ENCODE measurements around the gene TRMO.
A peak's percentile ranks its signal among the peaks of the same experiment; 100 is the strongest.

Gene TRMO

GRCh38 chr9:97900738-97901565 lies 21.3 kb downstream of the TRMO start:
- DNase-seq, result peak; percentile 69

GRCh38 chr9:97900103-97900737 lies 22.1 kb downstream of the TRMO start:
- DNase-seq, result no peak

GRCh38 chr9:97895695-97896332 lies 26.5 kb downstream of the TRMO start:
- DNase-seq, result no peak

GRCh38 chr9:97895211-97895610 lies 27.1 kb downstream of the TRMO start:
- no peak for DNase-seq

GRCh38 chr9:97892421-97892820 lies 29.9 kb downstream of the TRMO start:
- DNase-seq, result no peak

GRCh38 chr9:97891736-97892135 lies 30.6 kb downstream of the TRMO start:
- no peak for DNase-seq

- DNase-seq, result peak; percentile 58
These were observed 32.1 kb downstream of the TRMO start for GRCh38 chr9:97889941-97890887.

- DNase-seq, result no peak
These were observed 42.0 kb downstream of the TRMO start for GRCh38 chr9:97880336-97880735.

GRCh38 chr9:97876061-97876460 lies 46.2 kb downstream of the TRMO start:
- DNase-seq, result no peak

- DNase-seq, result no peak
These were observed 47.2 kb downstream of the TRMO start for GRCh38 chr9:97875111-97875510.

- no peak for DNase-seq
These were observed 47.7 kb downstream of the TRMO start for GRCh38 chr9:97874624-97875023.

- no peak for DNase-seq
These were observed 48.4 kb downstream of the TRMO start for GRCh38 chr9:97873882-97874281.

GRCh38 chr9:97873425-97873824 lies 48.9 kb downstream of the TRMO start:
- no peak for DNase-seq

GRCh38 chr9:97868859-97869258 lies 53.4 kb downstream of the TRMO start:
- no peak for DNase-seq

- no peak for DNase-seq
These were observed 55.5 kb downstream of the TRMO start for GRCh38 chr9:97866848-97867247.

- DNase-seq, result no peak
These were observed 56.0 kb downstream of the TRMO start for GRCh38 chr9:97866300-97866699.

GRCh38 chr9:97864396-97864795 lies 57.9 kb downstream of the TRMO start:
- DNase-seq, result no peak

- no peak for DNase-seq
These were observed 59.0 kb downstream of the TRMO start for GRCh38 chr9:97863314-97863713.

GRCh38 chr9:97861148-97861475 lies 61.2 kb downstream of the TRMO start:
- DNase-seq, result no peak

- no peak for DNase-seq
These were observed 61.7 kb downstream of the TRMO start for GRCh38 chr9:97860451-97861147.

GRCh38 chr9:97859346-97859745 lies 63.0 kb downstream of the TRMO start:
- DNase-seq, result no peak

GRCh38 chr9:97858826-97859225 lies 63.5 kb downstream of the TRMO start:
- no peak for DNase-seq

- no peak for DNase-seq
These were observed 63.9 kb downstream of the TRMO start for GRCh38 chr9:97858393-97858713.

Data from CD4-positive, alpha-beta T cell treated with Interleukin-4 for 4 hours (primary cell).